MM.1S (cell line): ENCODE measurements around the gene MGME1.

Experiments
- DNase-seq: peaks from one replicate; pipeline ENCODE4 v3.0.0-alpha.2; 2015
- H2AFZ ChIP-seq: fragments of 300-600 bp; sonication (generic); 2 replicates; pipeline ENCODE4 v1.6.0; 2016; ENCODE audit warnings: antibody characterized with exemption, low read length
- H3F3A ChIP-seq: fragments of 300-600 bp; sonication (generic); 2 replicates; pipeline ENCODE4 v1.6.1; 2016; ENCODE audit warnings: mild to moderate bottlenecking, antibody characterized with exemption, low read length, moderate library complexity, mixed read lengths; ENCODE audit not compliant: insufficient read depth
- H3K27ac ChIP-seq: fragments of 300-600 bp; sonication (generic); 2 replicates; pipeline ENCODE4 v1.5.1; 2016; ENCODE audit warnings: mild to moderate bottlenecking, low read length
- H3K27me3 ChIP-seq: fragments of 300-600 bp; sonication (generic); replicated peaks from 2 replicates; pipeline ENCODE4 v1.6.0; 2016; ENCODE audit warnings: low read length; ENCODE audit not compliant: insufficient read depth
- H3K36me3 ChIP-seq: fragments of 300-600 bp; sonication (generic); replicated peaks from 2 replicates; pipeline ENCODE4 v1.6.1; 2016; ENCODE audit warnings: mild to moderate bottlenecking, low read length, mixed read lengths; ENCODE audit not compliant: insufficient read depth
- H3K4me1 ChIP-seq: fragments of 300-600 bp; sonication (generic); 2 replicates; pipeline ENCODE4 v1.6.1; 2016; ENCODE audit warnings: low read length, mixed read lengths
- H3K4me2 ChIP-seq: fragments of 300-600 bp; sonication (generic); 2 replicates; pipeline ENCODE4 v1.6.0; 2016; ENCODE audit warnings: low read depth, low read length
- H3K4me3 ChIP-seq: fragments of 300-600 bp; sonication (generic); 2 replicates; pipeline ENCODE4 v1.5.1; 2016; ENCODE audit warnings: low read length, mixed read lengths
- H3K79me2 ChIP-seq: fragments of 300-600 bp; sonication (generic); 2 replicates; pipeline ENCODE4 v1.6.1; 2016; ENCODE audit warnings: mixed run types, low read length, mixed read lengths
- H3K9ac ChIP-seq: fragments of 300-600 bp; sonication (generic); 2 replicates; pipeline ENCODE4 v1.6.1; 2016; ENCODE audit warnings: low read length, mixed read lengths
- H3K9me2 ChIP-seq: fragments of 300-600 bp; sonication (generic); replicated peaks from 2 replicates; pipeline ENCODE4 v1.6.1; 2016; ENCODE audit warnings: mild to moderate bottlenecking, low read length, mixed read lengths; ENCODE audit not compliant: insufficient read depth
- H3K9me3 ChIP-seq: fragments of 300-600 bp; sonication (generic); replicated peaks from 2 replicates; pipeline ENCODE4 v1.6.1; 2016; ENCODE audit warnings: mild to moderate bottlenecking, low read length, mixed read lengths; ENCODE audit not compliant: insufficient read depth
- H4K20me1 ChIP-seq: fragments of 300-600 bp; sonication (generic); 2 replicates; pipeline ENCODE4 v1.6.1; 2016; ENCODE audit warnings: mild to moderate bottlenecking, low read length, moderate library complexity, mixed read lengths; ENCODE audit not compliant: insufficient read depth
- EZH2 ChIP-seq: fragments of 300-600 bp; sonication (generic); optimal IDR thresholded peaks from 2 replicates; pipeline ENCODE3; 2017; ENCODE audit warnings: low read depth, mild to moderate bottlenecking, antibody characterized with exemption, low read length, mixed read lengths
- EZH2phosphoT487 ChIP-seq: fragments of 300-600 bp; sonication (generic); IDR thresholded peaks from 2 replicates; pipeline ENCODE4 v1.6.1; 2018; ENCODE audit warnings: antibody characterized with exemption, low read length
- TF ChIP-seq, protein P1 (sequence below): fragments of 300-600 bp; sonication (generic); IDR thresholded peaks from 2 replicates; pipeline ENCODE4 v1.5.1; 2016; ENCODE audit warnings: antibody characterized with exemption, low read length, mixed read lengths

MGME1 gene

DNA sequence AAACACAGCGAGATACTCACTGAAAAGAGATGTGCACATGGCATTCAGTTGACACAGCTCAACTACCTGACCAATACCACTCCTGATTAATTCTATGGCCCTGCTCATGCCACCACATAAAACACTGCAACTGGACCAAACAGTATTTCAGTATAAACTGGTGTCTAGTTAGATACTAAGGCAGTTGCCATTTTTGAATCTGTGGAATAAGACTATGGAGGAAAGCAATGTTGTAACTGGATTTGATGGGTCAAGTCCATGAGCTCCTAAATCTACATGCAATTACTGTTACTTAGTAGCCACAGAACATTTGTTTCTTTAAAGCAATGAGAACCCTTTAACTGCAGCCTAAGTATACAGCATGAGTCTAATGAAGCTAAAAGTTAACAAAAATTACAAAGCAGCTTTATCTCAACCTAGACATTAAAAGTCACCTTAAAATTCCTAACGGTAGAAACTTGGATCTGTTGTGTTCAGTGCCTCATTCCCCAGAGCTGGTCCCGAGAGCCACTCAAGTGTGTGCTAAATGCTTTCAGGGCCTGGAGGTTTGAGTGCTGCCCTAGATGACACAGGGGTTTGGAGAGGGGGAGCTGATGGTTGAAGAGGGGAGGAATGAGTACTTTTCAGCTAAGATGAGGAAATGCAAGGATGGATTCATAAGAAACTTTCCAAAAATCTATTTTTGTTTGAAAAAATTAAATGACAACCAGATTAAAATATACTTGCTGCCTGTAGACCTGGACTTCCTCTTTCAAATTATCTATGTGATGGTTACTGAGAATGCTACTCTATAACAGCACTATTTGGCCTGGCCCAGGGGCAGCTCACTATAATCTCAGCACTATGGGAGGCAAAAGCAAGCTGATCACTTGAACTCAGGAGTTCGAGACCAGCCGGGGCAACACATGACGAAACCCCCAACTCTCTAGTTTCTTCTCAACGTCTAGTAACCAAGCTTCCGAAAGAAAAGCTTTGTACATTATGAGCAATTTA is 15.8 kb upstream of the MGME1 start:
- Histone ChIP-seq H3K27ac (no peak overlapping the region), H3K36me3 (peaks cover 58% of the 10 kb centered on the region; the same call in 1 of the 2 replicates), H3F3A (peaks cover 31% of the 10 kb centered on the region; the same call in 1 of the 2 replicates), H3K4me3 (no peak overlapping the region), H3K4me1 (peaks cover 21% of the 10 kb centered on the region), H2AFZ (no peak overlapping the region), H3K79me2 (peaks cover 100% of the 10 kb centered on the region), H3K9me2 (no peaks in the 10 kb centered on the region), H3K27me3 (no peaks in the 10 kb centered on the region), H4K20me1 (peaks cover 30% of the 10 kb centered on the region), H3K9me3 (no peaks in the 10 kb centered on the region), H3K9ac (no peak overlapping the region), H3K4me2 (no peak overlapping the region)
- TF ChIP-seq EZH2 (no peak), EZH2phosphoT487 (no peak)
- TF ChIP-seq, protein P1, sequence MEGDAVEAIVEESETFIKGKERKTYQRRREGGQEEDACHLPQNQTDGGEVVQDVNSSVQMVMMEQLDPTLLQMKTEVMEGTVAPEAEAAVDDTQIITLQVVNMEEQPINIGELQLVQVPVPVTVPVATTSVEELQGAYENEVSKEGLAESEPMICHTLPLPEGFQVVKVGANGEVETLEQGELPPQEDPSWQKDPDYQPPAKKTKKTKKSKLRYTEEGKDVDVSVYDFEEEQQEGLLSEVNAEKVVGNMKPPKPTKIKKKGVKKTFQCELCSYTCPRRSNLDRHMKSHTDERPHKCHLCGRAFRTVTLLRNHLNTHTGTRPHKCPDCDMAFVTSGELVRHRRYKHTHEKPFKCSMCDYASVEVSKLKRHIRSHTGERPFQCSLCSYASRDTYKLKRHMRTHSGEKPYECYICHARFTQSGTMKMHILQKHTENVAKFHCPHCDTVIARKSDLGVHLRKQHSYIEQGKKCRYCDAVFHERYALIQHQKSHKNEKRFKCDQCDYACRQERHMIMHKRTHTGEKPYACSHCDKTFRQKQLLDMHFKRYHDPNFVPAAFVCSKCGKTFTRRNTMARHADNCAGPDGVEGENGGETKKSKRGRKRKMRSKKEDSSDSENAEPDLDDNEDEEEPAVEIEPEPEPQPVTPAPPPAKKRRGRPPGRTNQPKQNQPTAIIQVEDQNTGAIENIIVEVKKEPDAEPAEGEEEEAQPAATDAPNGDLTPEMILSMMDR, result no peak
- DNase-seq, result no peak

DNA sequence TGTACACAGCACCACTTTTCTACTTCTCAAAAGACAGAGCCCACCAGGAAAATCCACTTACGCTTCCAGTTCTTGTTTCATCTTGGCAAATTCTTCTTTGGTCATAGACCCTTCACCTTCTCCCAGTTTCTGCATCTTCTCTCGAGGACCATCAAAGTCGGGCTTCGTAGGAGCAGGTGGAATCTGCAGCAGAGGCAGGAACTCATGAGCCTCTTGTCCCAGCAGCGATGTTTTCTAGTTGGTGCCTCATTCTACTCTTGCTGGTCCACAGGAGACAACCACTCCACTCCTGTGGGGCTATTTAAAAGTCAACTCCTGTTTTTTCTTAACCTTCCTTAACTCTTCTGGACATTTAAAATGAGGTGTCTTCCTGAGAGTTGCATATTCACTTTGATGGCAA is 14.9 kb upstream of the MGME1 start:
- Histone ChIP-seq H3K79me2 (peaks cover 100% of the 10 kb centered on the region), H3F3A (0 out of 2 replicates have a peak, but pooled peaks cover 33% of the 10 kb centered on the region), H3K27ac (no peak overlapping the region), H3K4me3 (no peak overlapping the region), H2AFZ (no peak overlapping the region), H4K20me1 (peaks cover 40% of the 10 kb centered on the region), H3K36me3 (peaks cover 49% of the 10 kb centered on the region; the same call in 1 of the 2 replicates), H3K9me3 (no peaks in the 10 kb centered on the region), H3K4me1 (peaks cover 29% of the 10 kb centered on the region), H3K27me3 (no peaks in the 10 kb centered on the region), H3K4me2 (no peak overlapping the region), H3K9me2 (no peaks in the 10 kb centered on the region), H3K9ac (no peak overlapping the region)
- TF ChIP-seq, protein P1, result no peak
- no peak for TF ChIP-seq EZH2phosphoT487
- TF ChIP-seq EZH2, result no peak
- no peak for DNase-seq

DNA sequence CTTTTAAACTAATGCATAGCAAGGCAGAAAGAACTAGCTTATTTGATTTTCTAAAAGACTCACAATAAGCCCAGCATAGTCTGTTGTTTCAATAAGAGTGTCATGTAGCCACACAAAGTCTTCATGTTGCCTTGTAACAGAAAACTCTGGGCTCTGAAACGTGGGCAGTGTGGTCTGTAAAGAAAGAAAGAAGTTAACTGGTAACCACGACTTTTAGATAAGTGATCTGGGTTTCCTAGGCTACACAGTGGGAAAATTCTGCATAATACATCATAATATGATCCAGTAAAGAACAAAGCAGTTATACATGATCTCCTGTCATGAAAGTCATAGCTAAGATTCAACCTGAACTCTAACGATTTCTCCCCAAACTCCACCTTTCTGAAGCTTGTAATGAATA is 13.5 kb upstream of the MGME1 start:
- Histone ChIP-seq H3K27ac (no peak overlapping the region), H3K9me2 (no peaks in the 10 kb centered on the region), H3F3A (0 out of 2 replicates have a peak, but pooled peaks cover 33% of the 10 kb centered on the region), H3K36me3 (peaks cover 36% of the 10 kb centered on the region; the same call in 1 of the 2 replicates), H3K27me3 (no peaks in the 10 kb centered on the region), H3K4me1 (peaks cover 31% of the 10 kb centered on the region), H2AFZ (no peak overlapping the region), H4K20me1 (peaks cover 47% of the 10 kb centered on the region), H3K4me3 (no peak overlapping the region), H3K4me2 (no peak overlapping the region), H3K9me3 (no peaks in the 10 kb centered on the region), H3K79me2 (peaks cover 100% of the 10 kb centered on the region), H3K9ac (no peak overlapping the region)
- no peak for DNase-seq
- TF ChIP-seq EZH2phosphoT487 (no peak), EZH2 (no peak)
- TF ChIP-seq, protein P1, result no peak
